Measurements from ENCODE around the gene ATG4C. TPM values are rescaled to one million over a fixed set of nuclear protein-coding genes. Genes with fewer than 3 reads are reported as not detected.
"Not testable (repeated sequence)": the region's sequence is repeated elsewhere in the genome, so short reads cannot be mapped to it uniquely, and the experiment has no call there.

The ATG4C gene
- total RNA-seq, 1 donor from 2014 or later: 4.5 TPM

DNA sequence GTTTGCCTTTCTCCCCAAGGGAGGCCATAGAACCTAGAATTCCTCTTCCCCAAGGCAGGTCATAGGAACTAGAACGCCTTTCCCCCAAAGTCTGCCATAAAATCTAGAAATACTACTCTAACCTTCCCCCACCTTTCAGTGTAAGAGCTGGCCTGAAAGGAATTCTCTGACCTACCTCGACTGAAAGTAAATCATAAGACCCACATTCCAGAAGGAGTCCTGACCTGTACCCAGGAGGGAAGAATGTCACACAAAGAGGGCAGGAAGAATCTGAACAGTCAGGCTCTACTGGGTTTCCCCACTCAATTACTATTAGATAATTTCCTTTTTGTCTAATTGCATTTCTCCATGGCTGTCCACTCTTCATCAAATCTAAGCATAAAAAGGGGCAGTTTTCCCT is 5.7 kb upstream of the ATG4C start:
- ATAC-seq: no peak

DNA sequence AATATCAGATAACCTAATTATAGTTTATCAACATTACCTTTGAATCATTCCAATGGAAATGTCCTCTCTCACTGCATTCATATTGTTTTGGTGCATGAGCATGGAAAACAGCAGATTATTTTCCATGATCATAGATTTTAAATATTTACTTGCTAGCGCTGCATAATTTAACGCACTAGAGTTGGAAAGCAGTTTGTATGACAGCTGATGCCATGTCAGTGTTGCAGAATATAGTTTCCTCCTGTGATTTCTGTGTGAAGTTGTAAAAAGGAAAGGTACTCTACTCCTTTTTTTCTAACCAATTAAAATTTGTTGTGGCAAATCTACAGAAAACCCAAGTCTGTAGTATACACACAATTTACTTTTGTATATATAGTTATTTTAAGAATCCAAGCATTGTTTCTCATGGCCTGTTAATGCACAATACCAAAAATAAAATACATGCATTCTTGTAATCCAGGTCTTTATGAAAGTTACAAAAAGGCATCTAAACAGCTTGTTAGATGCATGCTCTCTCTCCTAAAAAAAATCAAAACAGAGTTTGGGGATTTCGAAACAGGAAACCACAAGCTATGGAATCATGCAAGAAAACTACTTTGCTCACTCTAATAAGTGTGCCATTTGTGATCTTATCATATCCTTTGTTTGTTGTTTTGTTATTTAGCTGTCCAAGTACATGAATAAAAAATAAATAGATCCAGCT is 1.9 kb upstream of the ATG4C start:
- ATAC-seq: no peak

DNA sequence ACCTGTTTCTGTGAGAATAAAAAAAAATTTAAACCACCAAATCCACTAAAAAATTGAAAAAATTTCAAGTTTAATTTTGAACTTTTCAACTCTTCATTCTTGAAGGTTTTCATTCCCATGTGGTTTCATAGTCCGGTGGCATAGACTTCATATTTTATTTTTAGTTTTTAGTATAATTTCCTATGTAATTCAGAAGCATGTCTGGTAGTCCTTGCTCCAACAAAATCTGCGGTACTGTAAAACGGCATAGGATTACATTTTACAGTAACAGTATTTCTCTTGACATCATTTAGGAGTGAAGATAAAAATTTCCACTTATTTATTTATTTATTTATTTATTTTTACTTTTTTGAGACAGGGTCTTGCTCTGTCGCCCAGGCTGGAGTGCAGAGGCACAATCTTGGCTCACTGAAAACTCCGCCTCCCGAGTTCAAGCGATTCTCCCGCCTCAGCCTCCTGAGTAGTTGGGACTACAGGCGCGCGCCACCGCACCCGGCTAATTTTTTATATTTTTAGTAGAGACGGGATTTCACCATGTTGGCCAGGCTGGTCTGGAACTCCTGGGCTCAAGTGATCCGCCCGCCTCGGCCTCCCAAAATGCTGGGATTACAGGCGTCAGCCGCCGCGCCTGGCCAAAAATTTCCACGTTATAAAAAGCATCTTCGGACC is 1.3 kb upstream of the ATG4C start:
- not testable (repeated sequence) for ATAC-seq

DNA sequence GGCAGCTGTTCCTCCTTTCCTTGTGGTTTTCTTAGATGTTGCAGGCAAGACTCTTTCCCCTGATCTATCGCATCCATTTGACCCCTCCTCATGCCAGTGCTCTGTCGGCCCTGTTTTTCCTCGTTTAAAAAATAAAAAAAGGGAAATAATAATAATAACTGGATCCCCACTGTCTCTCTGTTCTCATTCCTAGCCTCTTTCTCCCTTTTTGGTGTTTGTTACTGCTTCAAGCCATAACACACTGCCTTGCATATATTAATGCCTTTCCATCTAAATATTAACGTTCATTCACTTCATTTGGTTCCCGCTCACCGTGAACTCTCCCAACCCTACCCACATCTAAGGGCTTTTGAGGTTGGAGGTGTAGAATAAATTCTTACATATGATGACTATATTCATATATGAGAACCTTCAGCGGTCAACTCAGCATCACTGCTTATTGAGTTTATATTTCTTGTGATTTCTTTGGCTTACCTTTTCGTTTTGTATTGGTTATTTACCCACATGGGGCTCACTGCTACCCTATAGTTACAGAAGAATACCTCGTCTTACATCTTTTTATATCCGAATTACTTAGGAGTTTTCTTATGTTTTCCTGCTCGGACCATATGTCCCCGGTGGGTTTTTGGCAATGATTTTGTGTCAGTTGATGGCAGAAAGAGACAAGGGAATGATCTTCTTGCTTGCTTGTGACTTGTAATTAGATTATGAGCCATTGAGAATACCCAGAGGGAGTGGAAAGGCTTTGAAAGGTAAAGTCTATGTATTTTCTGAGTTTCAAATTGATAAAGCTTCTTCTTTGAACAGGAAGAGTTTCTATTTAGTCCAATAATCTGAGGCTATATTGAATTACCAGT is 805 bp downstream of the ATG4C start:
- ATAC-seq: peak; percentile 23

DNA sequence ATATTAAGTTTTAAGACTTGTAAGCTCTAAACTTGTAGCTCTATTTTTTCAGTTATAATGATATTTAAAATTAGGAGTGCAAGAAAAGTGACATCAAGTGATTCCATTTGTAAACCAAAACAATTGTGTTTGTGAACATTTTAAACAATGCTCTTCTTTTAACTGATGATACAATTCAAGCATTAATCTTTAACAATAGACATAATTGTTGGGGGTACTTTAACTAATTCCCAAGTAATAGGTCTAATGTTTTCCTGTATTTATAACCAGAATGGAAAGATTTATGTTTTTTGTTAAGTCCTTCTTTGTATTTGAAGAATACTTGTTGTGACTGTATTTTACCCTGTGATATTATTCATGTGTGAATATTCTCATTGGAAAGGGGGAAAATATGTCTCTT is 6.8 kb downstream of the ATG4C start:
- ATAC-seq: no peak

DNA sequence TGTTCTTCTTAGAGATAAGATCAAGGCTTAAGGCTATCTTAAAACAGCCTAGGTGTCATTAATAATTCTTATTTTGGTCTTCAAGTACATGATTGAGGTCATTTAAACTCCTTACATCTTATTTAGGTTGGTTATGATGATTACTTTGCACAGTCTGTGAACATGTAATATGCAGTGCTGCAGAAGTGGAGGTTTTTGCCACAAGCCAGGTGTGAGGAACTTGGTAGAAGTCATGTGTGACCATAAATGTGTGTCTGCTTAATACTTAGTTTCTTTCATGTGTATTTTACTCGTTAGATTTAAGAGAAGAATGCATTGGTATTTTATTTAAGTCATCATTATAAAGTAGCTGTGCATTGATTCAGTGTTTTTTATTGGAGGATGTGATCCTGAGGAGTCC is 10.1 kb downstream of the ATG4C start:
- ATAC-seq: no peak

DNA sequence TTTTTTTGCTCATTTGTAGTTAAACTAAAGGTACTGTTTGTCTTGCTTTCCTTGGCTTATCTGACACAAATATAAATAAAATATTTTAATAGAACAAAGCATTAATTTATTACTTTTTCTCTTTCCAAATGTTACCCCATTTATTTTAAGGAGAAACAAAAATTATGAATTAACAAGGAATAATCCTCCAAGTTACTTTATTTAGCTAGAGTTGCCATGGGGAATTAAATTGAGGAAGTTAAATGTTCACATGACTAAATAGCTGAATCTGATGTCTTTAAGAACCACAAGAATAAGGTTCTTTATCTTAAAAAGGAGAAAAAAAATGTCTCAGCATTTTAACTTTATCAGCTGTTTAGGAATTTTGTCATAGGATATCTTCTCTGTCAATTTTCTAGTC is 12.3 kb downstream of the ATG4C start:
- ATAC-seq: no peak

DNA sequence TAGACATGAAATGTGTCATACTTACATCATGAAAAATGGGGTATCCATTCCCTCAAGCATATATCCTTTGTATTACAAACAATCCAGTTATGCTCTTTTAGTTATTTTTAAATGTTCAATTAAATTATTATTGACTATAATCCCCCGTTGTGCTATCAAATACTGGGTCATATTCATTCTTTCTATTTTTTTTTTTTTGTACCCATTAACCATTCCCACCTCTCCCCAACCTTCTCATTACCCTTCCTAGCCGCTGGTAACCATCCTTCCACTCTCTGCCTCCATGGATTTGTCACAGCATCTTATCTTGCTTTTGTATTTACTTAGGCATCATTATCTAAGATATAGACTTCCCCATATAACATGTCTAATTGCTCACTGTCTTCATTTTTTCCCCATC is 15.8 kb downstream of the ATG4C start:
- ATAC-seq: no peak

DNA sequence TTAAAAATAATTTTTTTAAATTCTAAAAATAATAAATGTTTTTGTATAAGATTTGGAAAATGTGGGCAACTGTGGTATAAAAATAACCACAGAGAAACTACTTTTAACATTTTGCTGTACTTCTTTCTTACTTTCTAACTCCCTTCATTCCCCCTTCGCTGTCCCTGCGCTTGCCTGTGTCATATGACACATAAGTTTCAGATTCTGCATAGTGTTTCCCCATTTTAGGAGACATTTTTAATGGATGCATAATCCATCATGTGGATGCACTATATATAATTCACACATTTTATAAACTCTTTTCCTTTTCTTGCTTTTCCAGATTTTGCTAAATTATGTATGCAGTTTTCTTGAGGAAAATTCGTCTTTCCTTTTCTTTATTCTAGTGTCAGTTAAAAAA is 16.3 kb downstream of the ATG4C start:
- no peak for ATAC-seq

DNA sequence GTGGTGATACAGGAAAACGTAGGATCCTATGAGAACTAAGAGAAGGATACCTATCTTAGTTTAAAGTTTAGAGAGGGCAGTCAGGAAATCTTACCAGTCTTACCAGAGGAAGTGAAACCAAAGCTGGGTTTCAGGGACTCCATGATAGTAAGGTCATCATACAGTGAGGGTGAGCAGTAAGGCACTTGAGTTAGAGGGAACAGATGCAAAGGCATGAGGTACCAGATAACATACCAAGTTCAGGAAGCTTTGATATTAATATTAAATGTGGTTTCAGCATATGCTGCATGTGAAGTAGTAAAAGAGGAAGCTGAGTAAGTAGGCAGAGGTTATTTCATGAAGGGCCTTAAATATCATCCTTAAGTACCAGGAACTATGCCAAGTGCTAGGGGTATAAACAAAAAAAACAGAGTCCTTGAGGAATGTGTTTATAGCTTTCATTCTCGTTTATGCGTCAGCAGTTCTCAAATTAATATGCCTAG is 16.9 kb downstream of the ATG4C start:
- peak; percentile 68 for ATAC-seq

DNA sequence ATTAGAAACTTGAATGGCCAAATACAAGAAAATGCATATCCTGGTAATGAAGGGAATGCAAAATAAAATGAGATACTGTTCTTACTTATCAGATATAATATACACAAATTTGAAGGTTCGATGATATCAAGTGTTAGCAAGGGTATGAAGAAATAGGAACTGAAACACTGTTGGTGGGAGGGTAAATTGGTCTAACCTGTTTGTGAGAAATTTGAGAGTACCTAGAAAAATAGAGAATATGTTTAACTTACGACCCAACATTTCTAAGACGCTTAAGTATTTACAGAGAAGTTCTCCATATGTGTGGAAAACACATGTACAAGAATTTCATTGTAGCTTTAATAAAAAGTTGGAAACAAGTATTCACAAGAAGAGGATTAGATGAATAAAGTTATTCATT is 25.9 kb downstream of the ATG4C start:
- ATAC-seq: no peak

DNA sequence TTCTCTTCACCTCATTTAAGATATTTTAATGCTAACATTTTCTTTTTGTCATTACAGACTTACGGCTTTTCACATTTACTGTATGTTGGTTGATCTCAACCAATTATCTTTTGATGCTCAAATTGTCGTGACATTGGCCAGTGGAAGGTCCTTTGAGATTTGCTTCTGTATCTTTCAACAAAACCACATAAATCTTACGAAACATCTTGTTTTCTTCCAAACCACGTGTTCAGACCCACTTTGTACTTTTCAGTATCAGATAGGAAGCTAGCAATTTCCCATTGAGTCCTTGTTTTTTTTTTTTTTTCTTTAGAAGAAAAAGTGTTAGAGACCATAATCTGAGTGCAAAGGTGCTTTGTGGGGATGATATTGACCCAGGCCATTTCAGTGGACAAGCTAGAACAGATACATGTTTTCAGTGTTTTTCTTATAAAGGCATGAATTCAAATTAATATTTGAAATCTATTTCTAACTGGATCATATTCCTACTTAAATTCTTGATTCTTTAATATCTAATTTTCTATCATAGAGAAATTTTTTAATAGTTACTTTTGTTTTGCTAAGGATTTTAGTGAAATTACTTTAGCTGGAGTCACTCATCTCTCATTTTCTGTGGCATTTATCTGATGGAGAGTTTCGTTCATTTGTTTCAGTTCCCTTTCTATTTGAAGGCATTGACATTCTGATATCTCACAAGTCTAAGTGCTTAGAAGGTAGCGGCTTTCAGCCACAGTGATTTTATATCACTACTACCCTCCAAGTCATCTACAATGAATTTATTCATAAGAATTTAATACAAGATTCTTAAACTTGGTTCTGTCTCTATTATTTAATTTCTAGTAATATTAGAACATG is 26.7 kb downstream of the ATG4C start:
- ATAC-seq: no peak

DNA sequence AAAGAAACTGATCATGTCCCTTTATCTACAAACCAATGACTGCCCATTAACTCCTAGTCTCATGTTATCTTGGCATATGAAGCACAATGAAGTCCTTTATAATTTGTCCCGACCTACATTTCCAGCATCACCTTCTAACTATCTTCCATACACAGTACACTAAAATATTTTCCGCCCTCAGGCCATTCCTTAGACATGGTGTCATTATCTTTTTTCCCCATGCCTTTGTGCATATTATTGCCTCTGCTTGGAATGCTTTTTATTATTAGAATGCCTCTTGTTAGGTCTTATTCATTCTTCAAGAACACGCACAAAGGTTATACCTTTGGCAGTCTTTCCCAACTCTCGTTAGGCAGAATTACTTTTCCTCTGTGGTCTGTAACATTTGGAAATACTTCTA is 39.6 kb downstream of the ATG4C start:
- no peak for ATAC-seq

DNA sequence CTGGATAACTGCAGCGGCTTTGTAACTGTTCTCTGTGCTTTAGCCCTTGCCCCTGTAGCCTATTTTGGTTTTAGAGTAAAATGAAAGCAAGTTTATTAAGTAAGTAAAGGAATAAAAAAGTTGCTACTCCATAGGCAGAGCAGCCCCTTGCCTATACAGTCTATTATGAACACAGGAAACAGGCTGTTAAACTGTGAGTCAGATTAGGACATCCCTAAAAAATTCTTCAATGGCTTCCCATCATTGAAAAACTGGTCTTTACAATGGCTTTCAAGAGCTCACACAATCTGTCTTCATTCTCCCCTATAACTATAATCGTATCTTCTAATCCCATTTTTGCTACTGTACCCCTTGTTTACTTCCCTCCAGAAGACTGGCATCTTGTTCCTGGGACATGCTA is 43.0 kb downstream of the ATG4C start:
- no peak for ATAC-seq

DNA sequence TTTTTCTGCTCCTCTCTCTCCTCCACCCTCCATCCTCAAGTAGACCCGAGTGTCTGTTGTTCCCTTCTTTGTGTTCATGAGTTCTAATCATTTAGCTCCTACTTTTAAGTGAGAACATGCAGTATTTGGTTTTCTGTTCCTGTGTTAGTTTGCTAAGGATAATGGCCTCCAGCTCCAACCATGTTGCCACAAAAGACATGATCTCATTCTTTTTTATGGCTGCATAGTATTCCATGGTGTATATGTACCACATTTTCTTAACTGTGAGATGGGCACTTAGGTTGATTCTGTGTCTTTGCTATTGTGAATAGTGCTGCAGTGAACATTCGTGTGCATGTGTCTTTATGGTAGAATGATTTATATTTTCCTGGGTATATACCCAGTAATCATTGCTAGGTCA is 43.9 kb downstream of the ATG4C start:
- ATAC-seq: not testable (repeated sequence)

DNA sequence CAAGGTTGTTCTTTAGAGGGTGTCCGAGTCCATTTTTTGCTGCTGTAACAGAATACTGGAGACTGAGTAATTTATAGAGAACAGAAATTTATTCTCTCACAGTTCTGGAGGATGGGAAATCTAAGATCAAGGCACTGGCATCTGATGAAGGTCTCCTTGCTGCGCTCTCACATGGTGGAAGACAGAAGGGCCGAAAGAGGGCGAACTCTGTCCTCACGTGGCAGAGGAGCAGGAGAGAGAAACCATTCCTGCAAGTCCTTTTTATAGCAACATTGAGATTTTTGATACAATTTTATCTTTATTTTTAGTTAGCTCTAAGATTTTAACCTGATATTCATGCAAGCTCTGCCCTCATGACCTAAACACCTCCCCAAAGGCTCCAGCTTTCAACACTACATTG is 48.3 kb downstream of the ATG4C start:
- no peak for ATAC-seq

DNA sequence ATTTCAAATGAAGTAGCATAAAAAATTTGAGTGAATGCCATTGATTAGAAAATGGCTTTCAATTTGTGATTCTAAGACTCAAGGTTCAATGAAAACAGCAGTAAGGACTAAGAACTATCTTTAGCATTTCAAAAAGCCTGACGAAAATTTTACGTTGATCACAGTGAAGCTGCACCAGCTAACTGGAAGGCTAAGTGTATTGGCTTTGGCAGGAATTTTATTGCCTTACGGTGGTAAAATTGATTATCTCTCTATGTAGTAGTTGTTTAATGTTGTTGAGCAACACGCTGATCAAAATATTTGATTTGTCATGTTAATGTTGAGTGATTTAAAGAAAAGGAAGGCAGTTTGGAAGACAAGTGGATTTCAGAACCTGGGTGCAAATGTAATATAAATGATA is 49.6 kb downstream of the ATG4C start:
- ATAC-seq: no peak

DNA sequence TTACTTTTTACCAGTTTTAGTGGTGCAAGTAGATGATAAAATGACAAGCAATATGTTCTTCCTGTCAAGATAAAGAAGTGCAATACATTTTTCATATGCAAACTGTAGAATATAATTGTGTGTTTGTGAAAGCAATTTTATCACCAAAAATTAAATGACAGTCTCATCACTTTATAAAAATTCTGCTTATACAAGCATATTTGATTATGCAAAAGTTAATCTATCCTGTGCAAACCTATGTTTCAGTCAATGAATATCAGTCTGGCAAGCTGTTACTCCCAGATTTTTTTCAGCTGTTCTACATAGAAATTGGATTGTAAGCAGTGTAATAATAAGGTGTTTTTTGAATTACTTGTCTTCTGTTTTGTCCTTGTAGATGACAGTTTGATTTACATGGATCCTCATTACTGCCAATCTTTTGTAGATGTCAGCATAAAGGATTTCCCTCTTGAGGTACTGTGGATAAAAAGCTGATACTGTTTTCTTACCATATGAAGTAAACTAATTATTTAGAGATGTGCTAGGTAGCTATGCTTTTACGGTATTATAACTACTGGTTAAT is 50.5 kb downstream of the ATG4C start:
- no peak for ATAC-seq

DNA sequence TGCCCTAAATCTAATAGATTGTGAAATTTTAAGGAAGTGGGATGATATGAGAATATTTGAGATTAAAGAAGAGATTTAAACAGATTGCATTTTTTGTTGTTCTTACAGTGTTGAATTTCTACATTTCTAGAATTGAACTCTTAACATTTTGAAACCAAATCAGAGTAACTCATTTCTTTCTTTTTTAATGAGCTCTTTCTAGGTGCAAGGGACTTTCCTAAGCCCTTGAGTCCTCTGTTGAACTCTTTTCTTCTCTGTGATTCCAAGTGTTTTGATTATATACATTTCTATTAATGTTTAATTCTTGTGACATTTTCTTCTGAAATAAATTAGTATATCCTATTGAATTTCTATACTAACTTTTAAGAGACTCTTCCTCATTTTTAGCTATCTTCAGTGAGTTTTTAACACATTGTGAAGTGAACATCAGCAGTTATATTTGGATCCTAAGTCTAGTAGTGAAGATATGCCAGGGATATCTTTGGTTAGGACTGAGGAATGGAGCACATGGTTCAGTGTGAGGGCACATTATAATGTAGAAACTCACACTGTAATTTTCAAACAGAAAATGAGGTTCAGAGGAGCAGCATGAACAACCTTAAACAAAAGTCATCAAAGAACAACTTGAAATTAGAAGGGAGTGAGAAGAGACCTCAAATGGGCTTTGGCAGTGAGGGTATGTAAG is 53.1 kb downstream of the ATG4C start:
- ATAC-seq: no peak

DNA sequence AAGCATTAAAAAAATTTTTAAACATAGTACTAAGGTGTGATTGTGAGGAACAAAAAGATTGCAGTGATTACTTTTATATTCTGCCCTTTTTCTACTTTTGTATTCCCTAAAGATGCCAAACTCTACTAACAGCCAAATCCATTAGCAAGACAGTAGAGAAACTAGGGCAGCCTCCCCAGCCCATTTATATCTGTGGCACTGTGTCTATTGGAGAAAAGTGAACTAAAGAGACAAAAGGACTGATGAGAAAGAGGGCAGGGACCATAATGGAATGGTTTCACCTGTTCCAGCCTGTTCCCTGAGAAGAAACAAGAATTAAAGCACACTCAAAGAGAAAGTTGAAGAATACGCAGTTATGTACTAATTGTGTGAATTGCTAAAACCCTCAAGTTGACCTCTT is 56.6 kb downstream of the ATG4C start:
- no peak for ATAC-seq

DNA sequence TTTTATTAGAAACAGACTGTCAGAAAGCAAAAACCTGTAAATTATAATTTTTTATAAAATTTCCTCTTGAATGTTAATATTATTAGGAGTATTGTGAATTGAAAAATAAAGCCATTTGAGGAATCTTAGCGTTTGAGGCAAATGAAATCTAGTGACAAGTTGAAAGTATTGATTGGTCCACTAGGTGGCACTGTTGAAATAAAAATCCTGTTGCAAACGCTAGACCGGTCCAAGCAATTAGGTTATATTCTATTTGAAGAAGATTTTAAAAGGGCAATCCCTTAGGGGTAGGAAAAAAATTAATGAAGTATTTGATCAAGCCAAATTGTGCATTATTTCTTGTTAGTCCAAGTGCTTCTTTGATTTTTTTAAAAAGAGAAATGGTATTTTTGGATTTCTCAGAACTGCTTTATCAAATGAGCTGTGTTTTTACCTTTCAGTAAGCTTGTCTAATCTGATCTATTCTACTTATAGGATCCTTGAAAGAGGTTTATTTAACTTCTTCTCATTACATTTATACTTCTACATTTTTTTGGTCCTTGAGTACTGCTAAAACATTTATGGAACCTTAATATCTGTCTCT is 57.7 kb downstream of the ATG4C start:
- no peak for ATAC-seq
